ENCODE measurements around the gene GBA3.

Gene GBA3

GRCh38 chr4:22762548-22762947 lies 69.8 kb downstream of the GBA3 start:
- DNase-seq (ENCODE audit: low read depth, low spot score): no peak
- no peak overlapping the region for H3K4me3 ChIP-seq (ENCODE audit: low read length)

DNA sequence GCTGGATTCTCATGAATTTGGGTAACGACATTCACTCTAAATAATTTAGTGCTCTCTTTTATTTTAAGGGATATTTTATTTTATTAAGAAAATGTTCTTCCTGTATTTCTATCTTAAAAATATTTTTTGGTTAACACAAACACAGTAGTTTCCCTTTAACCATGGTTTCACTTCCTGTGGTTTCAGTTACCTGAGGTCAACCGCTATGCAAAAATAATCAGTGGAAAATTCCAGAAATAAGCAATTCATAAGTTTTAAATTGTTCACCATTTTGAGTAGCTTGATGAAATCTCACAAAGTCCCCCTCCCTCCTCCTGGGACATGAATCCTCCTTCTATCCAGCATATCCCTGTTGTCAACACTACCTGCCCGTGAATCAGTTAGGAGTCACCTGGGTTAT lies 71.4 kb downstream of the GBA3 start:
- DNase-seq (ENCODE audit: low read depth, low spot score): no peak
- H3K4me3 ChIP-seq (ENCODE audit: low read length): no peak overlapping the region

GRCh38 chr4:22766068-22766467 lies 73.3 kb downstream of the GBA3 start:
- no peak for DNase-seq (ENCODE audit: low read depth, low spot score)
- no peak overlapping the region for H3K4me3 ChIP-seq (ENCODE audit: low read length)

- no peak for DNase-seq (ENCODE audit: low read depth, low spot score)
- no peak overlapping the region for H3K4me3 ChIP-seq (ENCODE audit: low read length)
Measured at GRCh38 chr4:22778547-22779163, 85.9 kb downstream of the GBA3 start.

DNA sequence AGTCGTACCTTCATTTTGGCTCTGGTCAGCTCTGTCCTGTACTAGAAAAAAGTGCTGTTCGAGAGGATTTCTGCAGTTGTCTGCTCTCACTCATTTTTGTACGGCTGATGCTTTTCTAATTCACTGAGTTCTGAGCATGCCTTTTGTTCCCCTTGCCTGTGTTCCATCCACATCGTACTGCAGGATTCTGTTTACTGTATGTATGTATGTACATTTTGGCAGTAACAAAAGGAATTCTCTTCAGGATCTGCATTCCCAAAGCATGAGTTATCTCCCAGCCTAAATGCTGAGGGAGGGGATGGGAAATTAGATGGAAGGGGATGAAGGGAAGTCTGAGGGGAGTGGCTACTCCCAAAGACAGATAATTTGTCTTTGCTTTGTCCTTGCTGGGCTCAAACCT lies 87.6 kb downstream of the GBA3 start:
- no peak overlapping the region for H3K4me3 ChIP-seq (ENCODE audit: low read length)
- DNase-seq (ENCODE audit: low read depth, low spot score): no peak

DNA sequence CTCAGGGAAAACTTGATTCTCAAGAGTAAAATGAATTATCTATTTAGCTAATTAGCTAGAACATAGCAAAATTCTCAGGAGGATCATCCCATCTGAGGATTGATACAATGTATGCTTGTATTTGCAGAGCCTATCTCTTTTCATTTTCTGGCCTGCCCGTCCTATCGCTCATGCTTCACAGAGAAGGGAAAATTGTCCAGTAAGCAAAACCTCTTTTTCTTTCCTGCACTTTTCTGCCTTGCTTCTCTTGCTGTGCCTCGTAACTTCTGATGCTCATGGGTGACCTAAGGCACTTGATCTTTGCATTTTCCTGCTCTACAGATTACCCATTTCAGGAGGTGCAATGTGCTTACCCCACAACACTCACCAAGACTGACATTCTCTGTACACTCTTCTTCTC lies 88.1 kb downstream of the GBA3 start:
- DNase-seq (ENCODE audit: low read depth, low spot score): no peak
- H3K4me3 ChIP-seq (ENCODE audit: low read length): no peak overlapping the region

- H3K4me3 ChIP-seq (ENCODE audit: low read length): no peak overlapping the region
- DNase-seq (ENCODE audit: low read depth, low spot score): no peak
Measured at GRCh38 chr4:22787753-22788375, 95.1 kb downstream of the GBA3 start.

DNA sequence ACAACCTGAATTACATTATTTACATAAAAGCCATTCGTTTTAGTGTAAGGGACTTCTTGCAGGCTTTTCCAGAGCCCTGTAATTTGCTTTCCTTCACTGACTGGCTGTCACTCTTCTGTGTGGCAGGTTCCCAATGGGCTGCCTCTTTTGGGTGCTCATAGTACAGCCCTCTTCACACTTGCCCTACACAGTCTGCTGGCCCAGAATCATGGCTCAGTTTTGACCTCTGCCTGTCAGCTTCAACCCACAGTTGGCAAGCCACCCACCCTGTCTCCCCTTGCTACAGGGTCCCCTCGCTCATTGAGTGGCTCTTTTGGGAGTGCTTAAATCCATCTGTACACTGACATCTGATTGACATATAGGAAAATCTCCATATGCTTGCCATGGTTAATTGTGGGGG lies 97.9 kb downstream of the GBA3 start:
- H3K4me3 ChIP-seq (ENCODE audit: low read length): no peak overlapping the region

DNA sequence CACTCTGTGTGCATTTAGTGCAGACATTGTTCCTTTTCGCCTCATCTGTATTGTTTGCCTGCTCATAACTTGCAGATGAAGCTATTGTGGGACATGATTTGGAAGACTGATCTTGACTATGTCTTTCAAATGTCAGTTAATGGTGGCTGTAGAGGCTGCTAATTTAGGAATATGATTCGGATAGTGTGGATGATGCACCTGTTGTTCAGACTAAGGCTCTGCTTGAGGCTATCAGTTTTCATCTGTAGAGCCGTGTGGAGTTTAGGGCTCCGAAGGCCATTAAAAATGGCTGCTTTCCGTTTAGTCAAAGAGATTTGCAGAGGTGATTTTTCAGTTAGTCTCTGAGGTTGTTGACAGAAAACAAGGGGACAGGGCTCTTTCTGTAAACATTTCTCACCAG lies 102.0 kb downstream of the GBA3 start:
- no peak for DNase-seq (ENCODE audit: low read depth, low spot score)
- no peak overlapping the region for H3K4me3 ChIP-seq (ENCODE audit: low read length)

More for the DNA sequence above, 97.9 kb downstream of the GBA3 start:
- no peak for DNase-seq (ENCODE audit: low read depth, low spot score)

- DNase-seq (ENCODE audit: low read depth, low spot score): no peak
- no peak overlapping the region for H3K4me3 ChIP-seq (ENCODE audit: low read length)
Measured at GRCh38 chr4:22801391-22801790, 108.7 kb downstream of the GBA3 start.

DNA sequence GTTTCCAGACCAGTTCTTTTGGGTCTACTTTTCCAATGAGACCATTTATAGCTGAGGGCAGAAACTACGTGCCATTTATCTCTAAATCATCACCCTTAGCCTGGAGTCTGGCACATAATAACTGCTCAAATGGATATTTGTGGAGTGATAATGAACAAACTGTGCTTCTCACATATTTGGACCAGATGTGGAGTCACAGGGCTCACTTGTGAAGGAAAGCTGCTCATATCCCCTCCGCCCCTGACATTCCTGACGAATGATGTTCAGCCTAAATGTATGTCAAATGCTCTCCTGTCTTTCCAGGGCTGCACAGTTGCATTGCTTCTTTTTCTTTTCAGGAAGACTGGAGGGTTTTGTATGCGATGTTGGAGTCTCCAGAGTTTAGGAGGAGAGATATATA lies 110.1 kb downstream of the GBA3 start:
- DNase-seq (ENCODE audit: low read depth, low spot score): no peak

GRCh38 chr4:22803512-22803911 lies 110.8 kb downstream of the GBA3 start:
- no peak for DNase-seq (ENCODE audit: low read depth, low spot score)

More for the DNA sequence above, 110.1 kb downstream of the GBA3 start:
- H3K4me3 ChIP-seq (ENCODE audit: low read length): no peak overlapping the region

GRCh38 chr4:22814906-22815305 lies 122.2 kb downstream of the GBA3 start:
- DNase-seq (ENCODE audit: low read depth, low spot score): no peak
- H3K4me3 ChIP-seq (ENCODE audit: low read length): no peak overlapping the region

More at GRCh38 chr4:22803512-22803911, 110.8 kb downstream of the GBA3 start:
- H3K4me3 ChIP-seq (ENCODE audit: low read length): no peak overlapping the region

DNA sequence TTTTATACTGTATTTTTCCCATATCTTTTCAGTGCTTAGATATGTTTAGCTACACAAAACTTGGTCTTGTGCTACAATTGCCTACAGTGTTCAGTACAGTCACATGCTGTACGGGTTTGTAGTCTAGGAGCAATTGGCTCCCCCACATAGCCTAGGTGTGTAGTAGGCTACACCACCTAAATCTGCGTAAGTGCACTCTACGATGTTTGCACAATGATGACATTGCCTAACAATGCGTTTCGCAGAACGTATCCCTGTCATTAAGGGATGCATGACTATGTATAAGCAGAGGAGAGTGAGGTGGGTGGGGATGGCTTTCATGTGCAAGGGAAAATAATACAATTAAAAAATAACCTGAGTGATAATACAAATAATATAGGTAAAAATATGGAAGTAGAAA lies 131.4 kb downstream of the GBA3 start:
- no peak overlapping the region for H3K4me3 ChIP-seq (ENCODE audit: low read length)
- DNase-seq (ENCODE audit: low read depth, low spot score): no peak

- DNase-seq (ENCODE audit: low read depth, low spot score): no peak
- no peak overlapping the region for H3K4me3 ChIP-seq (ENCODE audit: low read length)
Measured at GRCh38 chr4:22842360-22843018, 149.8 kb downstream of the GBA3 start.

DNA sequence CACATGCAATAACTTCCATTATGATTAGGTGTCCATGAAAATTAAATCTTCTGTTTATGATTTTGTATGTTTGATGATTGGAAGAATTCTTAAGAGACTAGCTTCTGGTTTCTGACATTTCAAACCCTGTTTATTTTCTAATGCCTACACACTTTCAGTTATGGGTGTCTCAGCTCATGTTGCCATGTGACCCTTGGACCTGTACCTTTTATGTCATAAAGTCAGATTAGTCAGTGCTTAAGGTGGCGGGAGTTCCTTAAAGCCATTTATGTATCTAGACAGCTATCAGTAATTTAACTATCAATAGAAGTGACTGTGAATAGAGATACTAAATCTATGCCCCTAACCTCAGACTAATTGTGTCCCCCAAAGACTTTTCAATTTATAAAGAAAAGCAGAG lies 155.6 kb downstream of the GBA3 start:
- DNase-seq (ENCODE audit: low read depth, low spot score): no peak
- H3K4me3 ChIP-seq (ENCODE audit: low read length): no peak overlapping the region

DNA sequence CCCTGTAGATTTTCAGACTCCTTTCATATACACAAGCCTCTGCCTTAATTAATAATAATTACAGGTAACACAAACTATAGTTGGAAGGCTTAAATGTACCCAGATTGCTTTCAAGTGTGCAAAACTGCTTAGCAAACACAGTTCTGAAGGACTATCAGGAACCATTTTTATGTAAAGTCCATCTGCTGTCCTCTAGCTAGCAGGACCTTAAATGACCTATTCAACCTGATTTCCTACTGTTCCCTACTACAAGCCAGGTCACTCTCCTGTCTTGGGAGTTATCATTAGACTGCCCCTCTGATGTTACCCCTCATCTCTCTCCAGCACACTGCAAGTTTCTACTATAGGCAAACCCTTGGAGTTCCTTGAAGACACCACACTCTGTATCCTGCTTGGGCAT lies 157.3 kb downstream of the GBA3 start:
- no peak overlapping the region for H3K4me3 ChIP-seq (ENCODE audit: low read length)
- no peak for DNase-seq (ENCODE audit: low read depth, low spot score)

GRCh38 chr4:22850630-22851029 lies 157.9 kb downstream of the GBA3 start:
- DNase-seq (ENCODE audit: low read depth, low spot score): no peak
- no peak overlapping the region for H3K4me3 ChIP-seq (ENCODE audit: low read length)

- H3K4me3 ChIP-seq (ENCODE audit: low read length): no peak overlapping the region
- DNase-seq (ENCODE audit: low read depth, low spot score): no peak
Measured at GRCh38 chr4:22857411-22857810, 164.7 kb downstream of the GBA3 start.

DNA sequence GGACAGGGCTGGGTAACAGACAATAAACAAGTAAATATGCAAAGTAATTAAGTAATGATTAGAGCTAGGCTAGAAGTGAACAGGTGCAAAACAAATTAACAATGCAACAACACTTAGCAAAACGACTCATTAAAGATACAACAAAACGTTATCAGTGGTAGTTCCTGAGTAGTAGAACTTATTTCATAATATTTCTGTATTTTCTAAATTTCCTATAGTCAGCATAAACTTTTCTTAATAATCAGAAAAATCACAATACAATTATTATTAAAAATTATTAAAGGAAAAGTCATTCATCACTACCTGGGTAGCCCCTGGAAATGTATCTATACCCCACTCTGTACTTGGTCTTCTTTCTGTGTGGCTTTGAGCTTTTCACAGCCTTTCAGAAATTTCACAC lies 166.6 kb downstream of the GBA3 start:
- H3K4me3 ChIP-seq (ENCODE audit: low read length): no peak overlapping the region
- DNase-seq (ENCODE audit: low read depth, low spot score): no peak
